NCI-H1436 (cell line): Measurements from ENCODE around the gene TMUB1.

Experiments
- DNase-seq: peaks from one replicate; lab custom pipeline; 2025; lab: John Stamatoyannopoulos, UW

TMUB1 gene

DNA sequence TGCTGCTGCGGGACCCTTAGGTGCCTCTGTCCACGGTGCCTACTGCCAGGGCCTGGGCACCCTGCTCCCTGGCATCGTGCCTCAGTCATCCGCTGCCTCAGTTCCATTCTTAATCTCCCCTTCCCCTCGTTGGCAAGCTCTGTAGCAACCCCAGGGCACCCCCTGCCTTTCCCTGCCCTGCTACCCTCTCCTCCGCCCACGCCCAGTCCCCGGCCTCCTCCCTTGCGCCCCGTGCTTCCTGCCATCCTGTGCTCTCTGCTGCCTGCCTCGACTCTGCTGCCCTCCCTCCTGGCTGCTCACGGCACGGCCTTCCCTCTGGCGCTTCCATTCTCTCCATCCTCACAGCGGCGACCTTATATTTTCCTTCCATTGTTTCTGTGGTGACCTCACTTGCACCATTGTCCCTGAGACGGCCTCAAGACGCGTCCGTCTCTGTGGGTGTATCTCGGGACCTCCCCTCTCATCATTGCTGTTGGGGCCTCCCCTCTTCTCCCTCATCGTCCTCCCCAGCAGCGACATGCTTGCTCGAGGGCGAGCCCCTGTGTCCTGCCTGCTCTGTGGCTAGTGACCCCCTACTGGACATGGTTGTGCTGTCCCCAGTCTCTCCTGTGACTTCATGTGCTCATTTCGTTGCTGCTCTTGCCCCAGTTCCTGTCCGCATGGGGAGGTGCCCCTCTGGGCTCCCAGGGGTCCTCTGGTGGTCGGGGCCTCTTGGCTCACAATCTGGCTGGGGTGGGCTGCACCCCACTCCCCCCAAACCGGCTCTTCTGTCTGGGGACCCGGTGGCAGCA is 38.3 kb upstream of the TMUB1 start:
- no peak for DNase-seq

GRCh38 chr7:151120896-151121295 is 37.6 kb upstream of the TMUB1 start:
- no peak for DNase-seq

- DNase-seq, result no peak
Observed at GRCh38 chr7:151119902-151120301, 36.6 kb upstream of the TMUB1 start.

- DNase-seq, result no peak
Observed at GRCh38 chr7:151119055-151119415, 35.7 kb upstream of the TMUB1 start.

- DNase-seq, result no peak
Observed at GRCh38 chr7:151118108-151119054, 35.1 kb upstream of the TMUB1 start.

- no peak for DNase-seq
Observed at GRCh38 chr7:151117565-151117964, 34.3 kb upstream of the TMUB1 start.

GRCh38 chr7:151116603-151117440 is 33.5 kb upstream of the TMUB1 start:
- DNase-seq, result no peak

- no peak for DNase-seq
Observed at GRCh38 chr7:151115836-151116418, 32.6 kb upstream of the TMUB1 start.

DNA sequence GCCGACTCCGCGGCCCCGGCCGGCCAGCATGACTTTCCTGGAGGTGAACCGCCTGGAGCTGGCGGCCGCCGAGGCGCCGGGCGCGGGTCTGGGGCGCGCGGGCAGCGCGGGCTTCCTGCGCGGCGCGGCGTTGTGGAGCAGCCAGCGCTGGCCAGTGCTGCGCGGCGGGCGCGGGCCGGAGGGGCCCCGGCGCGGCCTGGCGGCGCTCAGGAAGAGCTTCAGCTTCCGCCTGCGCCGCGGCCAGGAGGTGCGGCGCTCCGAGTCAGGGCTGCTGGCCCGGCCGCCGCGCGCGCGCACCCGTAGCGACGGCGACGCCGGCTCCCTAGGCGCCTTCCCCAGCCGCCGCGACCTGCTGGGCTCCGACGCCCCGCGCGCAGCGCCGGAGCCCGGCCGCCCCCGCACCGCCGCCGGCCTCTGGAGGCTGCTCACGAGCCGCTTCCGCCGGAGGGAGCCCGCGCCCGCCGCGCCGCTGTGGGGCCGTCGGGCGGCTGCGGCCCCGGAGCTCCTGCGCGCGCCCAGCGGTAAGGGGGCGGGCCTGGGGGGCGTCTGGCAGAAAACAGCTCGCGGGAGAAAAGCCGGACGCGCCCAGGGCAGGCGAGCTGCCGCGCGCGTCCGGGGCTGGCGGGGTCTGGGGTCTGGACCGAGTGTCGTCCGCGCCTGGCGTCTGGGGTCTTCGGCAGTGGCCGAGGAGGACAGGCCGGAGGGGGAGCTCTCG is 32.0 kb upstream of the TMUB1 start:
- no peak for DNase-seq

DNA sequence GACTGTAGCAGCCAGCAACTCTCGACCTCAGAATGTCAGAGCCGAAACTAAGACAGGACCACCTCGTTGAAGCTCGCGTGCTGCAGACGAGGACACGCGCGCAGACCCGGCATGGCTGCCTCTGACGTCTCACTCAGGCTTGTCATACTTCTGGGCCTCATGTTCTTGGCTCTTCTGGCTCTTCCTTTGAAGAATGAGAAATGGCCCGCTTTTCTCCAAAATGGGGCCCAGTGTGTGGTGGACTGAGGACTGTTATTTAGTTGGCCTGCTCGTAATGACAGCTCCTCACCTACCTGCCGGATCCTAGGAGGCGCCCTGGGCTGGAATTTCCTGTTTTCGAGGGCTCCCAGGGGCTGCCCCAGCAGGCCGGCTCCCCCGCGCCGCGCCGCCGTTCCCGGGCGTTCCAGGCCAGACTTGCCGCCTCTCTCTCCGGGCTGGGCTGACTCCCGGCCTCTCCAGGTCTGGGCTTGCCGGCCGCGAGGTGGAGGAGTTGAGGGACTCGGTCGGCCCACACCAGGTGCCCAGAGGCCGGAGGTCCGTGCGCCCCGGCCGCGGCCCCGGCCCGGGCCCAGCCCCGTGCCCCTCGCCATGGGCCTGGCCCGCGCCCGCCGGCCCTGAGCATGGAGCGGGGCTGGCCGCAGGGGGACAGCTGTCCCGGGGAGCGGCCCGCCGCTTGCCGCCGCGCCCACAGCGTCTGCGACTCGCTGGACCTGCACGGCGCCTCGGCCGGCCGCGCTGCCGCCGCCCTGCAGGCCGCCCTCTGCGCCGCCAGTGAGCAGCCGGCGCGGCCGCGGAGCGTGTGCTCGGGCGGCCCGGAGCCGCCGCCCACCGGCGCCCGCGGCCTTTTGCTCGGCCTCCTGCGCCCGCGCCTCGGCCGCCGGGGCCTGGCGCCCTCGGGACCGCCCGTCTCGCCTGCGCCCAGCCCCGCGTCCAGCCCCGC is 31.1 kb upstream of the TMUB1 start:
- no peak for DNase-seq

DNA sequence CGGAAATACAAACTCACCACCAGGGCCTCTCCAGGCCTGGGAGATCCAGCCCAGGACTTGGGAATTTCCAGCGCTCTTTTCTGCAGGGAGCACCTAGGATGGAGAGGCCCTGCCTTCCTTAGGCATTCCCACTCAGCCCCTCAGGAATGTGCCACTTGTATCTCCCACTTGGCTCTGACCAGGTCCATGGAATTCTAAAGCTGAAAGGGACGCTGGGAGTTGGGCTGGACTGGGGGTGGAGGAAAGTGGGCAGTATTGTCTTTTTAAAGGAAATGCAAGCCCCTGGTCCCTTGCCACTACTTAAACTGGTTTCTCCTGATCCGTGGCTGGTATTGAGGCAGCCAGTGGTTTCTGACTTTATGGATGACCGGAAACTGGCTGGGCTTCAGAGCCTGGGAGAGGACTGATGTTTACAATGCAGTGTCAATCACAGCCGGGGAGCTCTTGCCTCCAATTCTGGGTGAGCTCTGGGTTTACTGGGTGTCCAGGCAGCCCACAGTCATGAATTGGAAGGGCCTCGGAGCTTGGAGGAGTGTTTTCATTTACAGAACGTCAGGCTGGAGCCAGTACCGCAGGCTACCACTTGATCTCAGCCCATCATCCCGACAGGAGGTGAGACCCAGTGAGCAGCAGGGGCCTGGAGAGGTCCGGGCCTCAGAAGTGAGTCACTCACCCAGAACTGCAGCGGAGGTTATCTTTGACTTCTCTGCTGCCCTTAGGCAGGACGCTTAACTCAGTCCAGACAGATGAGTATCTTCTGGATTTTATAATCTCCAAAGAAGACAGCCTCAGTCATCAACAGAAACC is 30.3 kb upstream of the TMUB1 start:
- no peak for DNase-seq

DNA sequence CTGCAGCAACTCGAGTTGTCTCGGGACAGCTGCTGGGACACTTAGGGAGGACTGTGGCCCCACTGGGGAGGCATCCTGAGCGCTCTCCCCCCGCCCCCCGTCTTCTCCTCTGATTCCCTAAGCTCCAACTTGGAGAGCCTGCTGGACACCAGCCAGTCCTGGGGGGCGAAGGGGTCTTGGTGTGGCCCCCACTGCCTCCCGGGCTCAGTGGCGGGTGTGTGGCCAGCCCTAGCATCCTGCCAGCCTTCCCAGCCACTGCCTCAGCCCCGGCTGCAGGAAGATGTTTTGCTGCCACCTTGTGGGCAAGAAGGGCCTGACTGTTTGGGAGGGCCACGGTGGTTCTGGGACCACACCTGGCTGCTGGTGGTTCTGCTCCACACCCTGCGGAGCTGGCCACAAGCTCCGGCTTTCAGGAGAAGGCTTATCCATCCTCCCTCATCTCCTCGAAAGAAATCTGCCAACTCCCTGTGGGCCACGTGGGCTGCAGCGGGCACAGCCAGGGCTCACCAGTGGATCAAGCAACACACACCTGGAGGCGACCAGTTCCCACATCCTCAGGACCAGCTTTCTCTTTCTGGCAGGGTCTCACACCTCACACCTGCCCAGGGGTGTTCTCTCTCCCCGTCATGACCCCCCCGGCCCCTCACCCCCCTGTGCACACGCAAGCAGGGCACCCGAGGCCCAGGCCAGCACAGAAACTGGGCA is 27.8 kb upstream of the TMUB1 start:
- peak; percentile 62 for DNase-seq

DNA sequence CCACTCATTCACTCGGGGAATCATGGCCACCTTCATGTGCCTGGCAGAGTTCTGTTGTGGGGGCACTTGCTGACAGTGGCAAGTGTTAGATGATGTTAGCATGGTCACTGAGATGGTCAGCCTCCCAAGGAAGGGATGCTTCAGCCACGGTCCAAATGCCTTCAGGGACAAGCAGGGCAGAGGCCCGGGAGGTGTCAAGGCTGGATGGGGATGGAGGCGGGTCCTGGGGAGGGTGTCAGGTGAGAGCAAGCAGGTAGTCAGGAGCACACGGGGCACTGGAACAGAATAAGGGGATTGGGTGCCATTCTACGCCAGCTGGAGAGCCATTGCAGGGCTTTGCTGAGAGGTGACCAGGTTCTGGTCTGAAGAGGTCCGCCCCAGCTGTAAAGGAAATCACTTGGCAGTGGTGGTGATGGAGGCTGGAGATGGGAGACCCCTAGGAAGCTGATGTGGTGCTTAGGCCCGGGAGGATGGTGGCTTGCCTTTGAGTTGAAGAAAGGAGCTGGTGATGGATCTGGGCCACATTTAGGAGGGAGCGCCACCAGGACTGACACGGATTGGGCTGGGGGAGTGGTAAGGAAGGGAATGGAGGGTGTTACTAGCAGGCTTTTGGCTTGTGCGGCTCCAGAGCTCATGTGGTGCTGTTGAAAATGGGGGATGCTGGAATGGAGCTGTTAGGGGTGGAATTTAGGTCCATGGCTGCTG is 27.1 kb upstream of the TMUB1 start:
- DNase-seq, result no peak

DNA sequence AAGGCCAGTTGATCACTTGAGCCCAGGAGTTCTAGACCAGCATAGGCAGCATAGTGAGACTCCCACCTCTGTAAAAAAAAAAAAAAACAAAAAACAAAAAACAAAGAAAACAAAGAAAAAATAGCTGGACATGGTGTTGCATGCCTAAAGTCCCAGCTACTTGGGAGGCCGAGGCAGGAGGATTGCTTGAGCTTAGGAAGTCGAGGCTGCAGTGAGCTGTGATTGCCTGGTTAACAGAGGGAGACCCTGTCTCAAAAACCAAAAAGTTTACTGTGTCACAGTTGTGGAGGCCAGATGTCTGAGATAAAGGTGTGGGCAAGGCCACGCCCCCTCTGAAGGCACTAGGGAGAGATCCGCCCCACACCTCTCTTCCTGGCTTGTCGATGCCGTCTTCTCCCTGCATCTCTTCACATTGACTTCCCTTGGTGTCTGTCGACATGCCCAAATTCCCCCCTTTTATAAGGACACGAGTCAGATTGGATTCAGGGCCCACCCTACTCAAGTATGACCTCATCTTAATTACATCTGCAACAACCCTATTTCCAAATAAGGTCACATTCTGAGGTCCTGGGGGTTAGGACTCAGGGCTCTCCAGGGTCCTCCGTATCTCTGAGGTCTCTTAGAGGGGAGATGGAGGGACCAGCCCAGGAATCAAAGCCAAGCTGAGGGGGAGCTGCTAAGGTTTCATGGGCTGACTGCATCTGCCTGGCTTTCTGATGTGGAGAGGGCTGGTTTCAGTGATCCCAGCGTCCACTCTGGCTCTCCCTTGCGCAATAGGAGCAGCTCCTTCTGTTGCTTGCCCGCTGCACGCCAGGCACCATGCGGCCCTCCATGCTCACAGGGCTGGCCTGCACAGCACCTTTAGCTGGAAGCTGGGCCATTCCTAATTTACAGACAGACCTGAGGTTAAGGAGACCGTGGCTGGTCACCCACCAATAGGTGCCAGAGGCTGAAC is 26.1 kb upstream of the TMUB1 start:
- no peak for DNase-seq

- no peak for DNase-seq
Observed at GRCh38 chr7:151107882-151108281, 24.6 kb upstream of the TMUB1 start.

GRCh38 chr7:151104411-151105235 is 21.3 kb upstream of the TMUB1 start:
- no peak for DNase-seq
